Left lung (tissue), 10 donors: ENCODE measurements around the gene BRSK1. TPM values are rescaled to one million over a fixed set of nuclear protein-coding genes. Genes with fewer than 3 reads are reported as not detected.
A peak's percentile ranks its signal among the peaks of the same experiment; 100 is the strongest.

Experiments
- ATAC-seq: fragments of 200-7000 bp; cut with Tn5 transposase; one replicate; pipeline ENCODE4 v1.9.1; 2020; ENCODE audit warnings: moderate library complexity
- DNase-seq, 4 donors: peaks; one replicate each; pipeline ENCODE4 v3.0.0-alpha.2; 2013 to 2020
- H3K27ac ChIP-seq, 2 donors: fragments of 200-600 bp; sonication (generic) in 1 of 2; one replicate each; pipeline versions ENCODE4 v1.5.0 to v1.8.0; 2020 to 2021
- H3K27me3 ChIP-seq, 2 donors: fragments of 200-600 bp; sonication (generic) in 1 of 2; one replicate each; pipeline versions ENCODE4 v1.5.0 to v1.8.0; 2020 to 2021
- H3K36me3 ChIP-seq, 2 donors: fragments of 200-600 bp; sonication (generic) in 1 of 2; one replicate each; pipeline versions ENCODE4 v1.5.0 to v1.8.0; 2020 to 2021
- H3K4me1 ChIP-seq, 2 donors: fragments of 200-600 bp; one replicate each; pipeline ENCODE4 v1.8.0; 2021
- H3K4me3 ChIP-seq, 2 donors: fragments of 200-600 bp; sonication (generic) in 1 of 2; one replicate each; pipeline versions ENCODE4 v1.5.0 to v1.8.0; 2020 to 2021; ENCODE audit warnings: mild to moderate bottlenecking in 1 of 2
- H3K9me3 ChIP-seq, 2 donors: fragments of 200-600 bp; sonication (generic) in 1 of 2; one replicate each; pipeline versions ENCODE4 v1.5.0 to v1.8.0; 2020 to 2021
- intact Hi-C, 2 donors: fragments of 100-400 bp; cut with DNase I; formaldehyde crosslinking; loops; one replicate each; pipeline versions ENCODE4 v1.11.2 to v1.14.2; 2022
- polyA plus RNA-seq, 6 donors: library from polyadenylated mRNA; unstranded; fragments of 120-200 nt; gene quantifications; one replicate each; pipeline ENCODE4 v1.2.1, GENCODE V29; 2013; ENCODE audit not compliant: insufficient read length in 6 of 6
- total RNA-seq, 2 donors: library from RNA; stranded (reverse); fragmentation: NEBNext Ultra II Directional; extraction: Animal tissue kit (Norgen Biotek cat#: 25700); gene quantifications; one replicate each; pipeline ENCODE4 v1.2.1, GENCODE V29; 2021
- TF ChIP-seq, protein P1 (sequence below), 2 donors: fragments of 200-600 bp; sonication (generic) in 1 of 2; IDR thresholded peaks; one replicate each; pipeline versions ENCODE4 v1.5.0 to v1.8.0; 2021; ENCODE audit warnings: antibody characterized with exemption in 2 of 2
- donor health status: DM: no; HTN: yes; CAD: no.
- donor health status: DM: no; HTN: no; CAD: no.

Gene BRSK1
- total and polyA plus RNA-seq, 8 donors = 2.2 to 18.1 (median 13.6) TPM

DNA sequence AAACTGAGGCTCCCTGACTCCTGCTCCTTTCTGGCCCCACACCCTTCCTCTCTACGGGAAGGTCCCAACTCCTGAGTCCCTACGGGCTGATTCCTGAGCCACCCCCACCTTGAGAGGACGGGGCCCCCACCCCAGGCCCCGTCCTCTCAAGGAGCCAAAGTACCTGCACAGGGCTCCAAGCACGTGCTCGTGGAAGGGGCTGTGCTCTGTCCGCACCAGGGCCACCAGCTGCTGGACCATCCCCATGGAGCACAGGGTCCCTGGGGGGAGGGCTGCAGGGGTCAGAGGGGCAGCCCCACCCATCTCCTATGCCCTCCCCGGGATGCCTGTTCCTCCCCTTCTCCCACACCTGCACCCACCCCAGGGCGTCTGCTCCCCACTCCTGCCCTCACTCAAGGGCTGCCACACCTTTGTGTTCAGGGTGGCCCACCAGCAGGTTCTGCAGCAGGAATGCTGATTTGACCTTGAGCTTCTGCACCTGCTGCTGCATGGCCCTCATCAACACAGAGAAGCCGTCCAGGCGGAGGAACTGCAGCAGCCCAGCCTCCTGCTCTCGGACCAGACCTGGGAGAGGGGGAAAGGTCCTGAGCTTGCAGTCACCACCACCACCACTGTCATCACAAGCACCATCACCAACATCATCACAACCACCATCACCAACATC is 17.9 kb upstream of the BRSK1 start:
- no peaks in the 10 kb centered on the region for H3K4me1 ChIP-seq
- intact Hi-C loops = no loop called here
- H3K27me3 ChIP-seq = no peaks in the 10 kb centered on the region
- H3K36me3 ChIP-seq = peaks cover 0 to 10% of the 10 kb centered on the region in 2 donors
- peak in 1 of 4 donors; percentile 31 for DNase-seq
- no peak overlapping the region for H3K4me3 ChIP-seq
- no peak for ATAC-seq
- TF ChIP-seq, protein P1, sequence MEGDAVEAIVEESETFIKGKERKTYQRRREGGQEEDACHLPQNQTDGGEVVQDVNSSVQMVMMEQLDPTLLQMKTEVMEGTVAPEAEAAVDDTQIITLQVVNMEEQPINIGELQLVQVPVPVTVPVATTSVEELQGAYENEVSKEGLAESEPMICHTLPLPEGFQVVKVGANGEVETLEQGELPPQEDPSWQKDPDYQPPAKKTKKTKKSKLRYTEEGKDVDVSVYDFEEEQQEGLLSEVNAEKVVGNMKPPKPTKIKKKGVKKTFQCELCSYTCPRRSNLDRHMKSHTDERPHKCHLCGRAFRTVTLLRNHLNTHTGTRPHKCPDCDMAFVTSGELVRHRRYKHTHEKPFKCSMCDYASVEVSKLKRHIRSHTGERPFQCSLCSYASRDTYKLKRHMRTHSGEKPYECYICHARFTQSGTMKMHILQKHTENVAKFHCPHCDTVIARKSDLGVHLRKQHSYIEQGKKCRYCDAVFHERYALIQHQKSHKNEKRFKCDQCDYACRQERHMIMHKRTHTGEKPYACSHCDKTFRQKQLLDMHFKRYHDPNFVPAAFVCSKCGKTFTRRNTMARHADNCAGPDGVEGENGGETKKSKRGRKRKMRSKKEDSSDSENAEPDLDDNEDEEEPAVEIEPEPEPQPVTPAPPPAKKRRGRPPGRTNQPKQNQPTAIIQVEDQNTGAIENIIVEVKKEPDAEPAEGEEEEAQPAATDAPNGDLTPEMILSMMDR (IDR thresholded peaks at IDR 0.05) = no peak
- H3K9me3 ChIP-seq = no peaks in the 10 kb centered on the region
- H3K27ac ChIP-seq = no peak overlapping the region

DNA sequence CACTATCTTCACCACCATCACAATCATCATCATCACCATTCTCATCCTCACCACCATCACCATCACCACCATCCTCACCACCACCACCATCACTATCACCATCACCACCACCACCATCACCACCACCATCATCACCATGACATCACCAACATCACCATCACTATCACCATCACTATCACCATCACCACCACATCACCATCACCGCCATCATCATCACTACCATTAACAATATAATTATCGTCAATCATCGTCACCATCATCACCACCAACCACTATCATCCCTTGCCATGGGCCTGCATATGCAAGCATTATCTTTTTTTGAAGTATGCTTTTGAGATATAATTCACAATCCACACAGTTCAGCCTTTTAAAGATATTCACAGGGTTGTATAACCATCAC is 17.4 kb upstream of the BRSK1 start:
- Histone ChIP-seq H3K9me3 (no peaks in the 10 kb centered on the region), H3K27ac (no peak overlapping the region), H3K27me3 (no peaks in the 10 kb centered on the region), H3K4me3 (no peak overlapping the region), H3K36me3 (peaks cover 0 to 10% of the 10 kb centered on the region in 2 donors), H3K4me1 (no peaks in the 10 kb centered on the region)
- intact Hi-C loops = no loop called here
- TF ChIP-seq, protein P1 (IDR thresholded peaks at IDR 0.05) = no peak
- DNase-seq = no peak
- ATAC-seq = no peak

DNA sequence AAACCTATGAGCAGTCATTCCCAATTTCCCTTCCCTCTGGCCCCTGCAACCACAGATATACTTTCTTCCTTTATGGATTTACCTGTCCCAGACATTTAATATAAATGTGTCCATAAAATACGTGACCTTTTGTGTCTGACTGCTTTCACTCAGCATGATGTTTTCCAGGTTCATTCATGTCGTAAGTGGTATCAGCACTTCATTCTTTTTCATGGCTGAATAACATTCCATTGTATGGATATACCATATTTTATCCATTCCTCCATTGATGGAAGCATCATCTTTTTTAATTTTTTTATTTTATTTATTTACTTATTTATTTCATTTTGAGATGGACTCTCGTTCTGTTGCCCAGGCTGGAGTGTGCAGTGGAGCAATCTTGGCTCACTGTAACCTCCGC is 17.0 kb upstream of the BRSK1 start:
- Histone ChIP-seq H3K4me3 (no peak overlapping the region), H3K27me3 (no peaks in the 10 kb centered on the region), H3K4me1 (no peaks in the 10 kb centered on the region), H3K9me3 (no peaks in the 10 kb centered on the region), H3K36me3 (peaks cover 0 to 9% of the 10 kb centered on the region in 2 donors), H3K27ac (no peak overlapping the region)
- TF ChIP-seq, protein P1 (IDR thresholded peaks at IDR 0.05) = no peak
- intact Hi-C loops = no loop called here
- DNase-seq (no peak), ATAC-seq (no peak)

DNA sequence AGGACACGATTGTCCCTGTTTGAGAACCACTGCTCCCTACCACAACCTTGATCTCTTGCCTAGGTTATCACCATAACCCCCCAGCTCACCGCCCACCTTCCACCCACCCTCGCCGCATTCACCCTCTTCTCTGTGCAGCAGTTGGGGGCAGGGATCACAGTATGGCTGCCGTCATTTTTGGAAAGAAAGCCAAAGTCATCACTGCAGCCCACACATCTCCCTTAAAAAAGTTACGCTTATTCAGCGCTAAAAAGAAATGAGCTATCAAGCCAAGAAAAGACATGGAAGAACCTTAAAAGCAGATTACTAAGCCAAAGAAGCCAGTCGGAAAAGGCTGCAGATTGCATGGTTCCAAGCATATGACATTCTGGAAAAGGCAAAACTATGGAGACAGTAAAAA is 14.5 kb upstream of the BRSK1 start:
- Histone ChIP-seq H3K36me3 (peaks cover 0 to 24% of the 10 kb centered on the region in 2 donors), H3K27ac (no peak overlapping the region), H3K27me3 (no peaks in the 10 kb centered on the region), H3K9me3 (no peaks in the 10 kb centered on the region), H3K4me1 (no peaks in the 10 kb centered on the region), H3K4me3 (no peak overlapping the region)
- no peak for DNase-seq
- ATAC-seq = no peak
- intact Hi-C loops = no loop called here
- TF ChIP-seq, protein P1 (IDR thresholded peaks at IDR 0.05) = no peak

DNA sequence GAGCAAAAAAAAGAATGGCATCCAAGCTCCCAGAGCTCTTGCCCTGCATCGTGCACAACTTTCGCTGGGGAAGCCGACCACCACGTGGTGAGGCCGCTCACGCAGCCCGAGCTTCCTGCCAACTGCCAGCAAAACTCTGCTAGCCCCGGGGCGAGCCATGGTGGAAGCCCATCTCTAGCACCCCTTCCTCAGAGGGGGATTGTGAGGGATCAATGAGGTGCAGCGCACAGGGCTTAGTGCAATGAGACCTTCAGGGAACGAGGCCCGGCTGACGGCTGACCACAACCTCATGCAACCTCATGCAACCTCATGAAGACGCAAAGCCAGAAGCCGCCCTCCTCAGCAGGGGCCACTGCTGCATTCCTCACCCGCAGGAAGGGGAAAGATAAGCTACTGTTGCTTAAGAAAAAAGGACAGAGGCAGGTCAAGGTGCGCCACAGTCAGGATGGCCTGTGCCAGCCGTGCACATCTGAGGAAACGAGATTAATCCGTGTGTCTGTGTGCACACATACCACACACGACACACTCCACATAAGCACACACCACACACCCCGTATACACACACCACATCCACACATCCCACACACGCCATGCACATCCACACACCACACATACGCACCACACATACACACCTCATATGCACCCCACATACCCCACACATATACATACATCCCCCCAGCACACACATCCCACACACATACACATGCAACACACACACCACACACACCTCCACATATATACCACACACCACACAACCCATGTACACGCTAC is 13.4 kb upstream of the BRSK1 start:
- H3K27ac ChIP-seq = no peak overlapping the region
- H3K4me3 ChIP-seq = no peak overlapping the region
- TF ChIP-seq, protein P1 (IDR thresholded peaks at IDR 0.05) = no peak
- H3K36me3 ChIP-seq = peaks cover 0 to 33% of the 10 kb centered on the region in 2 donors
- ATAC-seq = no peak
- DNase-seq = peak in 1 of 4 donors; percentile 50
- H3K27me3 ChIP-seq = no peaks in the 10 kb centered on the region
- no peaks in the 10 kb centered on the region for H3K9me3 ChIP-seq
- intact Hi-C loops = no loop called here
- H3K4me1 ChIP-seq = no peaks in the 10 kb centered on the region
